ENCODE data around the gene CSK. TPM values are rescaled to one million over a fixed set of nuclear protein-coding genes. Genes with fewer than 3 reads are reported as not detected.
A peak's percentile ranks its signal among the peaks of the same experiment; 100 is the strongest.

The CSK gene
- total and polyA plus RNA-seq, 4 donors: 21.8 to 55.2 (median 32.3) TPM

GRCh38 chr15:74767167-74768098 lies 14.4 kb upstream of the CSK start:
- H3K27me3 ChIP-seq (ENCODE audit: control insufficient read depth in 1 of 2, insufficient read depth in 2 of 2, low read length in 1 of 2): no peaks in the 10 kb centered on the region
- ATAC-seq (ENCODE audit: low FRiP score) (no peak), DNase-seq (no peak)
- H3K27ac ChIP-seq (ENCODE audit: low read depth in 1 of 2, low read length in 2 of 2): no peak overlapping the region
- no peak overlapping the region for H3K4me3 ChIP-seq (ENCODE audit: low read length in 2 of 2)
- intact Hi-C loops (cut with DNase I): loop anchor here (1.0 to 10.0 kb wide), 5 partner anchors 35 to 395 kb away; no protein-coding TSS in a partner anchor
- WGBS, 2 donors: 77 to 82% methylated on average over 14 of the region's 14 CpGs
- H3K36me3 ChIP-seq (ENCODE audit: control insufficient read depth in 1 of 2, insufficient read depth in 2 of 2, low read length in 1 of 2): no peaks in the 10 kb centered on the region
- H3K4me1 ChIP-seq (ENCODE audit: control insufficient read depth in 1 of 2, insufficient read depth in 2 of 2, low read length in 2 of 2): no peaks in the 10 kb centered on the region
- no peaks in the 10 kb centered on the region for H3K9me3 ChIP-seq (ENCODE audit: control insufficient read depth, low read length)

GRCh38 chr15:74768099-74768770 lies 13.6 kb upstream of the CSK start:
- H3K9me3 ChIP-seq (ENCODE audit: control insufficient read depth, low read length): no peaks in the 10 kb centered on the region

GRCh38 chr15:74768771-74769342 lies 13.0 kb upstream of the CSK start:
- H3K27me3 ChIP-seq (ENCODE audit: control insufficient read depth in 1 of 2, insufficient read depth in 2 of 2, low read length in 1 of 2): no peaks in the 10 kb centered on the region
- DNase-seq (peak; percentile 69 to 87), ATAC-seq (ENCODE audit: low FRiP score) (peak; percentile 78)
- no peaks in the 10 kb centered on the region for H3K36me3 ChIP-seq (ENCODE audit: control insufficient read depth in 1 of 2, insufficient read depth in 2 of 2, low read length in 1 of 2)
- no peaks in the 10 kb centered on the region for H3K9me3 ChIP-seq (ENCODE audit: control insufficient read depth, low read length)
- H3K27ac ChIP-seq (ENCODE audit: low read depth in 1 of 2, low read length in 2 of 2): no peak overlapping the region
- intact Hi-C loops (cut with DNase I): loop anchor here (1.0 to 10.0 kb wide), 5 partner anchors 33 to 396 kb away; no protein-coding TSS in a partner anchor
- no peaks in the 10 kb centered on the region for H3K4me1 ChIP-seq (ENCODE audit: control insufficient read depth in 1 of 2, insufficient read depth in 2 of 2, low read length in 2 of 2)
- H3K4me3 ChIP-seq (ENCODE audit: low read length in 2 of 2): no peak overlapping the region
- WGBS, 2 donors: 2 to 3% methylated on average over 9 of the region's 9 CpGs

More at GRCh38 chr15:74768099-74768770, 13.6 kb upstream of the CSK start:
- no peaks in the 10 kb centered on the region for H3K36me3 ChIP-seq (ENCODE audit: control insufficient read depth in 1 of 2, insufficient read depth in 2 of 2, low read length in 1 of 2)
- DNase-seq: no peak
- intact Hi-C loops (cut with DNase I): loop anchor here (1.0 to 10.0 kb wide), 5 partner anchors 34 to 395 kb away; no protein-coding TSS in a partner anchor
- no peaks in the 10 kb centered on the region for H3K27me3 ChIP-seq (ENCODE audit: control insufficient read depth in 1 of 2, insufficient read depth in 2 of 2, low read length in 1 of 2)
- no peak for ATAC-seq (ENCODE audit: low FRiP score)
- H3K4me1 ChIP-seq (ENCODE audit: control insufficient read depth in 1 of 2, insufficient read depth in 2 of 2, low read length in 2 of 2): no peaks in the 10 kb centered on the region
- H3K27ac ChIP-seq (ENCODE audit: low read depth in 1 of 2, low read length in 2 of 2): no peak overlapping the region
- 25 to 28% methylated on average over 15 of the region's 15 CpGs for WGBS, 2 donors
- no peak overlapping the region for H3K4me3 ChIP-seq (ENCODE audit: low read length in 2 of 2)

GRCh38 chr15:74769463-74770025 lies 12.3 kb upstream of the CSK start:
- DNase-seq (peak in 1 of 2 donors; percentile 22), ATAC-seq (ENCODE audit: low FRiP score) (no peak)
- Histone ChIP-seq H3K36me3 (ENCODE audit: control insufficient read depth in 1 of 2, insufficient read depth in 2 of 2, low read length in 1 of 2) (no peaks in the 10 kb centered on the region), H3K9me3 (ENCODE audit: control insufficient read depth, low read length) (no peaks in the 10 kb centered on the region), H3K4me1 (ENCODE audit: control insufficient read depth in 1 of 2, insufficient read depth in 2 of 2, low read length in 2 of 2) (no peaks in the 10 kb centered on the region), H3K4me3 (ENCODE audit: low read length in 2 of 2) (no peak overlapping the region), H3K27me3 (ENCODE audit: control insufficient read depth in 1 of 2, insufficient read depth in 2 of 2, low read length in 1 of 2) (no peaks in the 10 kb centered on the region), H3K27ac (ENCODE audit: low read depth in 1 of 2, low read length in 2 of 2) (no peak overlapping the region)
- intact Hi-C loops (cut with DNase I): loop anchor here (2.0 to 10.0 kb wide), 8 partner anchors 33 to 397 kb away; no protein-coding TSS in a partner anchor
- WGBS, 2 donors: 57 to 61% methylated on average over 7 of the region's 7 CpGs

- H3K36me3 ChIP-seq (ENCODE audit: control insufficient read depth in 1 of 2, insufficient read depth in 2 of 2, low read length in 1 of 2): no peaks in the 10 kb centered on the region
- no peaks in the 10 kb centered on the region for H3K27me3 ChIP-seq (ENCODE audit: control insufficient read depth in 1 of 2, insufficient read depth in 2 of 2, low read length in 1 of 2)
- intact Hi-C loops (cut with DNase I): loop anchor here (2.0 to 5.0 kb wide), 4 partner anchors 37 to 182 kb away; no protein-coding TSS in a partner anchor
- no peaks in the 10 kb centered on the region for H3K4me1 ChIP-seq (ENCODE audit: control insufficient read depth in 1 of 2, insufficient read depth in 2 of 2, low read length in 2 of 2)
- WGBS, 2 donors: 47% methylated on average over 4 of the region's 4 CpGs
- H3K27ac ChIP-seq (ENCODE audit: low read depth in 1 of 2, low read length in 2 of 2): no peak overlapping the region
- ATAC-seq (ENCODE audit: low FRiP score) (no peak), DNase-seq (peak in 1 of 2 donors; percentile 29)
- H3K4me3 ChIP-seq (ENCODE audit: low read length in 2 of 2): no peak overlapping the region
- no peaks in the 10 kb centered on the region for H3K9me3 ChIP-seq (ENCODE audit: control insufficient read depth, low read length)
Observed at GRCh38 chr15:74770211-74770903, 11.5 kb upstream of the CSK start.

- 88 to 92% methylated on average over 5 of the region's 5 CpGs for WGBS, 2 donors
- intact Hi-C loops (cut with DNase I): loop anchor here (5.0 kb wide), 3 partner anchors 34 to 179 kb away; no protein-coding TSS in a partner anchor
- no peaks in the 10 kb centered on the region for H3K36me3 ChIP-seq (ENCODE audit: control insufficient read depth in 1 of 2, insufficient read depth in 2 of 2, low read length in 1 of 2)
- no peaks in the 10 kb centered on the region for H3K27me3 ChIP-seq (ENCODE audit: control insufficient read depth in 1 of 2, insufficient read depth in 2 of 2, low read length in 1 of 2)
- no peak for ATAC-seq (ENCODE audit: low FRiP score)
- no peaks in the 10 kb centered on the region for H3K9me3 ChIP-seq (ENCODE audit: control insufficient read depth, low read length)
- no peak overlapping the region for H3K27ac ChIP-seq (ENCODE audit: low read depth in 1 of 2, low read length in 2 of 2)
- no peaks in the 10 kb centered on the region for H3K4me1 ChIP-seq (ENCODE audit: control insufficient read depth in 1 of 2, insufficient read depth in 2 of 2, low read length in 2 of 2)
- no peak overlapping the region for H3K4me3 ChIP-seq (ENCODE audit: low read length in 2 of 2)
- no peak for DNase-seq
Observed at GRCh38 chr15:74773329-74773728, 8.6 kb upstream of the CSK start.

GRCh38 chr15:74773731-74774252 lies 8.1 kb upstream of the CSK start:
- no peaks in the 10 kb centered on the region for H3K9me3 ChIP-seq (ENCODE audit: control insufficient read depth, low read length)
- H3K36me3 ChIP-seq (ENCODE audit: control insufficient read depth in 1 of 2, insufficient read depth in 2 of 2, low read length in 1 of 2): no peaks in the 10 kb centered on the region
- no peak overlapping the region for H3K27ac ChIP-seq (ENCODE audit: low read depth in 1 of 2, low read length in 2 of 2)
- intact Hi-C loops (cut with DNase I): loop anchor here (5.0 kb wide), 3 partner anchors 34 to 179 kb away; no protein-coding TSS in a partner anchor
- WGBS, 2 donors: 80 to 83% methylated on average over 5 of the region's 5 CpGs
- no peaks in the 10 kb centered on the region for H3K27me3 ChIP-seq (ENCODE audit: control insufficient read depth in 1 of 2, insufficient read depth in 2 of 2, low read length in 1 of 2)
- H3K4me3 ChIP-seq (ENCODE audit: low read length in 2 of 2): no peak overlapping the region
- no peak for DNase-seq
- no peak for ATAC-seq (ENCODE audit: low FRiP score)
- H3K4me1 ChIP-seq (ENCODE audit: control insufficient read depth in 1 of 2, insufficient read depth in 2 of 2, low read length in 2 of 2): no peaks in the 10 kb centered on the region

Data from aorta (tissue), 5 donors.